Activated T-helper 17 cell treated with anti-CD3 and anti-CD28 coated beads, Interleukin-2, amount 50 U/mL, for 72 hours (primary cell): Measurements from ENCODE around the gene CLASP2. TPM values are rescaled to one million over a fixed set of nuclear protein-coding genes. Genes with fewer than 3 reads are reported as not detected.
"Not testable (repeated sequence)": the region's sequence is repeated elsewhere in the genome, so short reads cannot be mapped to it uniquely, and the experiment has no call there.

Source experiments
- ATAC-seq: fragments of 150-1000 bp; cut with Tn5 transposase; replicated peaks from 2 replicates; pipeline ENCODE4 v1.10.0; 2021; ENCODE audit warnings: mild to moderate bottlenecking, moderate library complexity
- H3K27ac Mint-ChIP-seq: one replicate; pipeline ENCODE4 v1.8.0; 2022; ENCODE audit warnings: mixed read lengths
- H3K27me3 Mint-ChIP-seq: one replicate; pipeline ENCODE4 v1.8.0; 2022; ENCODE audit warnings: mixed read lengths
- H3K36me3 Mint-ChIP-seq: one replicate; pipeline ENCODE4 v1.8.0; 2022; ENCODE audit warnings: low read depth, mild to moderate bottlenecking, mixed read lengths
- H3K4me1 Mint-ChIP-seq: one replicate; pipeline ENCODE4 v1.8.0; 2022; ENCODE audit warnings: mixed read lengths
- H3K4me3 Mint-ChIP-seq: one replicate; pipeline ENCODE4 v1.8.0; 2022; ENCODE audit warnings: mild to moderate bottlenecking, mixed read lengths
- H3K9me3 Mint-ChIP-seq: one replicate; pipeline ENCODE4 v1.8.0; 2022; ENCODE audit warnings: mixed read lengths
- total RNA-seq, 2 donors: library from RNA; stranded (reverse); gene quantifications; one replicate each; pipeline ENCODE4 v1.2.3, GENCODE V29; 2022

The CLASP2 gene
- total RNA-seq, result 10 to 100 TPM; 41.0 to 48.7 TPM

DNA sequence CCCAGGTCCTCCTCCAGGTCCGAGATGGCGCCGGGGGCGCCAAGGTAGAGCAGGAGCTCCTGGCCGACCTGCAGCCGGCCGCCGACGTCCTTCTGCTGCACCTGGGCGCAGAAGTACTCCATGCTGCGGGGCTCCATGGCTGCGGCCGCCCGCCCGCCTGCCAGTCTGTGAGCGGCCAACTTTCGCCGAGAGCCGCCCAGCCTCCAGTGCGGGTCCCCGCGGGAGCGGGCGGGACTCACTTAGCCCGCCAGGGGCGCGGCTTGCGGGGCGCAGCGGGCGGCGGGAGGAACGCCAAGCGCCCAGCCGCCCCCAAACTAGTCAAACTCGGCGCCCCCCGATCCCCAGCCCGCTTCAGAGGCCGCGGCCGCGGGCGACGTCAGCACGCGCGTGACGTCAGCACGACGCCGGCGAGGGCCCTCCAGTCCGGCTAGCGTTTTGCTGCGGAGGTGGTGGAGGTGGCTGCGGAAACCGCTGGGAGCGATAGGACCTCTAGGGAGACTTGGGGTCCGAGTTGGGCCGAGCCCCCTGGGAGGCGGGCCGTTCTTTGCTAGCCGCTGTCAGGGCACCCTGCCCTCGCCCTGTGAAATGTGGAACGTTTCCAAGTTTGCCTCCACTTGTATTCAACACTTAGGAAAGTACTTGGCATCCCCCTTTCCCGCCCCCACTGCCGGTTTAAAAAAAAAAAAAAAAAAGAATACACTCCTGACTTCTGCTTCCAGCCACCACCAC, at the start of gene CLASP2:
Gene CLASP2 (minus strand): TSS at position 389 of the 729 bp plus-strand sequence. CDS start 252 bp downstream, at position 137.
- Mint-ChIP-seq H3K27ac (peak within 1 kb of the TSS; percentile 94), H3K4me1 (peaks cover 7% of the 10 kb centered on the region), H3K4me3 (no peak within 1 kb of the TSS), H3K9me3 (no peaks in the 10 kb centered on the region), H3K36me3 (no peaks in the 10 kb centered on the region), H3K27me3 (no peaks in the 10 kb centered on the region)
- peak; percentile 95 for ATAC-seq

DNA sequence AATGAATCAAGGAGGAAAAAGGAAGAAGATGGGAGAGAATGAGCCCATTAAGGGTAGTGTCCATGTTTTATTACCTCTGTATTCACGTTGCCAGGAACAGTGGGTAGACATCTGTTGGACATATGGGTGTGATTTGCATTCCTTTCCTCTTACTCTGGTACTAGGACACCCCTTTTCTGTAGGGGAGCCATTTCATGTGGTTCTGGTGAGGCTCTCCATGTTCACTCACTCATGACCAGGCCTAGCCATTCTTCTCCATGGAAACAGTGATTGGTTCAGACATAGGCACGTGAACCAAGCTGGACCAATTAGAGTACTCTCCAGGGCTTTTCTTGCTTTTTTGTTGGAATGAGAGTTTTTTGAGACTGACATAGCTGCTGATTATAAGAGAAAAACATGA, 40.8 kb upstream of the CLASP2 start:
- ATAC-seq, result no peak

DNA sequence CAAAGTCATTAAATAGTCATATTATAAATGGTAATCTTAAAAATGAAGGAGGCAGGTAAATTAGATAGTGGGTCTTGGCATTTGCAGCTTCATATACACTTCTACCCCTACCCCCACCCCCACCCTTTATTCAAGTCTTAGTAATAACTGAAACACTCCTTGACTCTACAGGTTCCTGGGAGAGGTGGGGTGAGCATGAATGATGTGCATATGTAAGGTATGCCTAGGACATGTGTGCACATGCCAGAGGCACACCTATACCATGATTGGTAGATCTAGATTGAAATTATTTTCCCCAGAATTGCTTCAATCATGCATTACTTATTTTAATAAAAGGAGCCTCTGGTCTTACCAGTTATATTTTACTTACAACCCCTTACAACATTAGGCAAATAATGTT, 40.2 kb upstream of the CLASP2 start:
- peaks cover 11% of the 10 kb centered on the region for H3K27me3 Mint-ChIP-seq
- no peak for ATAC-seq
- no peaks in the 10 kb centered on the region for H3K36me3 Mint-ChIP-seq
- H3K9me3 Mint-ChIP-seq, result peaks cover 9% of the 10 kb centered on the region
- no peak overlapping the region for H3K27ac Mint-ChIP-seq
- H3K4me3 Mint-ChIP-seq, result no peak overlapping the region
- no peaks in the 10 kb centered on the region for H3K4me1 Mint-ChIP-seq

More for the DNA sequence above, 40.8 kb upstream of the CLASP2 start:
- H3K4me1 Mint-ChIP-seq, result no peaks in the 10 kb centered on the region
- H3K9me3 Mint-ChIP-seq, result peaks cover 9% of the 10 kb centered on the region
- peaks cover 16% of the 10 kb centered on the region for H3K27me3 Mint-ChIP-seq
- H3K4me3 Mint-ChIP-seq, result no peak overlapping the region
- H3K27ac Mint-ChIP-seq, result no peak overlapping the region
- H3K36me3 Mint-ChIP-seq, result no peaks in the 10 kb centered on the region

DNA sequence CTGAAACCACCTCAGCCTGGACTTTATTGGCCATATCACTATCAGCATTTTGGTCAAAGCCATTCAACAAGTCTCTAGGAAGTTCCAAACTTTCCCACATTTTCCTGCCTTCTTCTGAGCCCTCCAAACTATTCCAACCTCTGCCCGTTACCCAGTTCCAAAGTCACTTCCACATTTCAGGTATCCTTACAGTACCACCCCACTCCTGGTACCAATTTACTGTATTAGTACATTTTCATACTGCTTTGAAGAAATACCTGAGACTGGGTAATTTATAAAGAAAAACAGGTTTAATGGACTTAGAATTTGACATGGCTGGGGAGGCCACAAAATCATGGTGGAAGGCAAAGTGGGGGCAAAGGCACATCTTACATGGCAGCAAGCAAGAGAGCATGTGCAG, 36.3 kb upstream of the CLASP2 start:
- not testable (repeated sequence) for ATAC-seq, H3K27ac Mint-ChIP-seq, H3K36me3 Mint-ChIP-seq, H3K27me3 Mint-ChIP-seq, H3K4me1 Mint-ChIP-seq, H3K9me3 Mint-ChIP-seq, H3K4me3 Mint-ChIP-seq

DNA sequence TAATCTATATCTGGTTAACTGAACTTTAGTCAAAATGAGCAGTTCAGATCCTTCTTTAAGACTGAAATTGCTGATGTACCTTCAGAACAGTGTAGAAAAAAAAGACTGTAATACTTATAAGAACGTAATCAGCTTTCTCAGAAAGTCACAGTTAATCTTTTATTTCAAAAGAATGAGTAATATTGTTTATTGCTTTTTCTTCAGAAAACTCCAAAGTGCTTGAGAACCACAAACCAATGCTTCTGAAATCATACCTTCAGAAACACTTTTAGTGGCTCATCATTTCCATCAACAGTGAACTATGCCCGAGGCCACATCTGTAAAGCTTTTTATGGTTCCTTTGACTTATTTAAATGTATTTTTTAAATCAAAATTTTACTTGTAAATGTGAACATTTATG, 33.3 kb upstream of the CLASP2 start:
- H3K27me3 Mint-ChIP-seq, result peaks cover 9% of the 10 kb centered on the region
- H3K9me3 Mint-ChIP-seq, result peaks cover 9% of the 10 kb centered on the region
- peak; percentile 80 for ATAC-seq
- H3K4me3 Mint-ChIP-seq, result no peak overlapping the region
- H3K27ac Mint-ChIP-seq, result no peak overlapping the region
- no peaks in the 10 kb centered on the region for H3K36me3 Mint-ChIP-seq
- H3K4me1 Mint-ChIP-seq, result no peaks in the 10 kb centered on the region

DNA sequence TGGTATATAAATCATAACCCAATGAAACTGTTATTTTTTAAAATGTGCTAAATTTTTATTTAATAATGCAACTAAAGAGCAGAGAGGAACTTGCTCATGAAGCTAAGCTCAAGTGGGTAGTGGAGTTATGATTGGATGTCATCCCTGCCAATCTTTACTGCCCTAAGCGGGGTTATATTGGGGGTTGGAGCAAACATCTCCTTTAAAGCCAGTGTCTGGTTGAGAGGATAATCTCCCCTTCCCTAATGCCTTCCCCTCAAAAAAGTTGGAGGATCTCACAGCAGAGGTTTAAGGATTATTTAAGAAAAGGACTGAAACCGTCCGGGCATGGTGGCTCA, 32.1 kb upstream of the CLASP2 start:
- Mint-ChIP-seq H3K27me3 (peaks cover 9% of the 10 kb centered on the region), H3K9me3 (peaks cover 9% of the 10 kb centered on the region), H3K27ac (no peak overlapping the region), H3K36me3 (no peaks in the 10 kb centered on the region), H3K4me1 (no peaks in the 10 kb centered on the region), H3K4me3 (no peak overlapping the region)
- no peak for ATAC-seq

DNA sequence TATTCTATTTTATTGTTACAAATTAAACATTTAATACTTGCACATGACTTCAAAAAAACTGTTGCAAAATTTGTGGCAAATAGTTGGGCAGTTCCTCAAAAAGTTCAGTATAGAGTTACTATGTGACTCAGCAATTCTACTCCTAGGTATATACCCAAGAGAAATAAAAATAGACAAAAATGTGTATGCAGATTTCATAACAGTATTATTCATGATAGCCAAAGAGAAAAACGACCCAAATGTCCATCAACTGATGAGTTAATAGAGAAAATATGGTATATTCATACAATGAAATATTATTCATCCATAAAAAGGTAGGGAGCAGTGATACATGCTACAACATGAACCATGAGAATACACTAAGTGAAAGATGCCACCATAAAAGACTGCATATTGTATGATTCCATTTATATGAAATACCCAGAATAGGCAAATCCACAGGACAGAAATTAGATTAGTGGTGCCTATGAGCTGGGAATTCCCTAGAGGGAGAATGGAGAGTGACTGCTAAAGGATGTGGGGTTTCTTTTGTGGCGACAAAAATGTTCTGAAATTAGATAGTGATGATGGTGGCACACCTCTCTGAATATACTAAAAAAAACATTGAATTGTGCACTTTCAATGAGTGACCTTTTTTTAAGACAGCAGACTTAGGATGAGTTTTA, 31.6 kb upstream of the CLASP2 start:
- peaks cover 6% of the 10 kb centered on the region for H3K27me3 Mint-ChIP-seq
- H3K36me3 Mint-ChIP-seq, result no peaks in the 10 kb centered on the region
- H3K27ac Mint-ChIP-seq, result no peak overlapping the region
- ATAC-seq, result peak; percentile 58
- H3K9me3 Mint-ChIP-seq, result peaks cover 5% of the 10 kb centered on the region
- H3K4me3 Mint-ChIP-seq, result no peak overlapping the region
- no peaks in the 10 kb centered on the region for H3K4me1 Mint-ChIP-seq

DNA sequence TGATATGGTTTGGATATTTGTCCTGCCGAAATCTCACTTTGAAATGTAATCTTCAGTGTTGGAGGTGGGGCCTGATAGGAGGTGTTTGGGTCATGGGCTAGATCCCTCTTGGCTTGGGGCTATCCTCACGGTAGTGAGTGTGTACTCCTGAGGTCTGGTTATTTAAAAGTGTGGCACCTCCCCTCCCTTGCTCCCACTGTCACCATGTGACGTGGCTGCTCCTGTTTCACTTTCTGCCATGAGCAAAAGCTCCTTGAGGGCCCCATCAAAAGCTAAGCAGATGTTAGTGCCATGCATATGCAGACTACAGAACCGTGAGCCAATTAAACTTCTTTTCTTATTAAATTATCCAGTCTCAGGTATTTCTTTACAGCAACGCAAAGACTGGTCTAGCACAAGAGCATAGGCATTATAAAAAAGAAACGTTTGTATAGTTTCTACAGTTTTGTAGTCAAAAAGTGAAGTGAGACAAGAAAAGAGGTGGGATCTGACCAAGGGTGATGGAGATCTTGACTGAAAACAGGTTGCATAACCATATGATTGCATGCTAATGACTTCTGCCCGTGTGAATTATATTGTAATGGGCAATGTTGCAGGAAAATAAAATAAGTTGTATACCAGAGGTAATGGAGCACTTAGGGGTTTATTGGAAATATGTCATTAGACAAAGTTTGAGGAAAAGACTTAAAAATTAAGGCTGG, 28.5 kb upstream of the CLASP2 start:
- no peaks in the 10 kb centered on the region for H3K9me3 Mint-ChIP-seq
- no peak overlapping the region for H3K27ac Mint-ChIP-seq
- ATAC-seq, result no peak
- H3K36me3 Mint-ChIP-seq, result no peaks in the 10 kb centered on the region
- no peak overlapping the region for H3K4me3 Mint-ChIP-seq
- H3K27me3 Mint-ChIP-seq, result peaks cover 4% of the 10 kb centered on the region
- no peaks in the 10 kb centered on the region for H3K4me1 Mint-ChIP-seq

DNA sequence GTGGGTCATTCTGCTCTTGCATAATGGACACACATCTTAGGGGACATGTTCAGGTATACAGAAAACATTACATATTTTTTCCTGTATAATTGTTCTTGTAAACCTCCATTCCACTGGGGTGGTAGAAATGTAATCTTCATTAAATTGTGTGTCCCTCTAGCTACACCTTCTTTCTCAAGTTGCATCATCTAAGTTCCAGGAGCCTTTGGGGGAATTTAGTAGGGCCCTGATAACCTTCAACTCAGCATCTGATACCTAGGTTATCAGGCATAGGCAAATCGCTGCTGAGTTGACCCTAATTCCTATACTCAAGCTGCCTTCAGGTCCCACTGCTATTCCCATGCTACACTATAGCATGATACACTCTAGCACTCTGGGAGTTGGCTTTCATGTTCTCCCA, 19.1 kb upstream of the CLASP2 start:
- H3K27me3 Mint-ChIP-seq, result no peaks in the 10 kb centered on the region
- no peaks in the 10 kb centered on the region for H3K9me3 Mint-ChIP-seq
- no peaks in the 10 kb centered on the region for H3K4me1 Mint-ChIP-seq
- no peak overlapping the region for H3K4me3 Mint-ChIP-seq
- H3K27ac Mint-ChIP-seq, result no peak overlapping the region
- ATAC-seq, result no peak
- H3K36me3 Mint-ChIP-seq, result no peaks in the 10 kb centered on the region

DNA sequence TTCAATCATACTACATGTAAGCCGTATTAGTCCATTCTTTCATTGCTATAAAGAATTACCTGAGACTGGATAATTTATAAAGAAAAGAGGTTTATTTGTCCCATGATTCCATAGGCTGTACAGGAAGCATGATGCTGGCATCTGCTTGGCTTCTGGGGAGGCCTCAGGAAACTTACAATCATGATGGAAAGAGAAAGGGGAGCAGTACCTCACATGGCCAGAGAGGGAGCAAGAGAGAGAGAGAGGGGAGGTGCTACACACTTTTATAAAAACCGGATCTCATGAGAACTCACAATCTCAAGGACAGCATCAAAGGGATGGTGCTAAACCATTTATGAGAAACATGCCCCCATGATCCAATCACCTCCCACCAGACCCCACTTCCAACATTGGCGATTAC, 14.3 kb upstream of the CLASP2 start:
- H3K27me3 Mint-ChIP-seq, result no peaks in the 10 kb centered on the region
- H3K4me3 Mint-ChIP-seq, result no peak overlapping the region
- H3K4me1 Mint-ChIP-seq, result no peaks in the 10 kb centered on the region
- ATAC-seq, result no peak
- no peak overlapping the region for H3K27ac Mint-ChIP-seq
- H3K36me3 Mint-ChIP-seq, result no peaks in the 10 kb centered on the region
- H3K9me3 Mint-ChIP-seq, result no peaks in the 10 kb centered on the region

DNA sequence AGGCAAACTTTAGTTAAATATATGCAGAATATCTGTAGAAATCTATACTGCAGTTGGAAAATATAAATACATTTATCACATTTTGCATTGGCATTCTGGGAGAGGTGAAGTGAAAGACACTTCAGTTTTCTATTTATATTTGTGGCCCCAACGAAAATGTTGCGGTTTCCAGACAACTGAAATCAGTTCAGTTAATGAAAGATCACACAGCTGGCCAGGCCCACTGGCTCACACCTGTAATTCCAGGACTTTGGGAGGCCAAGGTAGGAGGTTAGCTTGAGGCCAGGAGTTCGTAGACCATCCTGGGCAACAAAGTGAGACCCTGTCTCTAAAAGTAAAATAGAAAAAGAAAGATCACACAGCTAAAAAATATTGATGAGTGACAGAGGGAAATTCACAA, 11.9 kb upstream of the CLASP2 start:
- Mint-ChIP-seq H3K9me3 (no peaks in the 10 kb centered on the region), H3K27me3 (peaks cover 8% of the 10 kb centered on the region), H3K4me1 (no peaks in the 10 kb centered on the region), H3K27ac (no peak overlapping the region), H3K4me3 (no peak overlapping the region), H3K36me3 (no peaks in the 10 kb centered on the region)
- no peak for ATAC-seq

DNA sequence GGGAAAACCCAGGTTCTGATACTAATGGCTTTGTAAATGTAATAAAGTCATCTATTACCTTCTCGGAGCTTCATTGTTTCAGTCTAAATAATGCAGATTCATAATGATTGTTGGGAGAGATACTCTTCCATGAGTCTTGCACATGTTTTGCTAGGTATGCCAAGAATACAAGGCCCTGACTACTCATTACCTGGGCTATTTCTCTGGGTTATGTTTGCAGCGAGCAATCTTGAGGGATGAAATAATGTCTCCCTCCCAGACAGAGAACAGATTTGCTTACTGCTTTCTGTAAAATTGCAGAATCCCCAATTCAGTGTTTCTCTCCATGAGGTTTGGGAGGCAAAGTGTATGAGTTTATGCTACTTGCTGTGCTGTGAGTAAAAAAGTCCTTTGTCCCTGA, 6.2 kb upstream of the CLASP2 start:
- H3K36me3 Mint-ChIP-seq, result no peaks in the 10 kb centered on the region
- H3K4me1 Mint-ChIP-seq, result no peaks in the 10 kb centered on the region
- H3K27ac Mint-ChIP-seq, result no peak overlapping the region
- H3K9me3 Mint-ChIP-seq, result no peaks in the 10 kb centered on the region
- H3K27me3 Mint-ChIP-seq, result peaks cover 8% of the 10 kb centered on the region
- no peak for ATAC-seq
- no peak overlapping the region for H3K4me3 Mint-ChIP-seq

DNA sequence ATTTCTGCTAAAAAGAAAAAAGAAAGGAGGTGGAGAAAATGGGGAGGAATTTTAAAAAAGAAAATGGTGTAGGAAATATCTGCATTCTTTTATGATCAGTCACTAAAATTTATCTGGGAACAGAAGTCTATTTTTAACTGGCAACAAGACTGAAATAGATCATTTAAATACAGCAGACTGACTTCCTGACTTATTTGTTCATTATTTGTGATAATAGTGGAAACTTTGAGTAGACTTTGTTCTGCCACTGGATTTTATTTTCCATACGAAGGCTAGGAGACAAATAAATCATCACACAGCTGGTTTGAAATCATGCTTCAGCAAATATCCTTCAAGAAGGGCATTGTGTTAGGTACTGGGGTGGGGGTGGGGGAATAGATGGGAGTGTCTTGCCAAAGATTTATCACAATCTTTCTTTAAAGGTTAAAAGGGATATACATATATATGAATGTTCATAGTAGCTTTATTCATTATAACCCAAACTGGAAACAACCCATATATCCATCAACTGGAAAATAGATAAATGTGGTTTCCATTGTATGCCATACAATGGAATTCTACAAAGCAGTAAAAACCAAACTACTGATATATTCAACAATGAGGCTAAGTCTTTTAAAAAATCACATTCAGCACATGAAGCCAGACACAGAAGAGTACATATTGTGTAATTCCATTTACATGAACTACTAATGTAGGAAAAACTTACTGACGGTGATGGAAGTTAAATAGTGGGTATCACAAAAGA, 4.7 kb upstream of the CLASP2 start:
- Mint-ChIP-seq H3K4me3 (no peak overlapping the region), H3K36me3 (no peaks in the 10 kb centered on the region), H3K9me3 (no peaks in the 10 kb centered on the region), H3K27ac (no peak overlapping the region), H3K4me1 (no peaks in the 10 kb centered on the region), H3K27me3 (peaks cover 8% of the 10 kb centered on the region)
- ATAC-seq, result no peak

DNA sequence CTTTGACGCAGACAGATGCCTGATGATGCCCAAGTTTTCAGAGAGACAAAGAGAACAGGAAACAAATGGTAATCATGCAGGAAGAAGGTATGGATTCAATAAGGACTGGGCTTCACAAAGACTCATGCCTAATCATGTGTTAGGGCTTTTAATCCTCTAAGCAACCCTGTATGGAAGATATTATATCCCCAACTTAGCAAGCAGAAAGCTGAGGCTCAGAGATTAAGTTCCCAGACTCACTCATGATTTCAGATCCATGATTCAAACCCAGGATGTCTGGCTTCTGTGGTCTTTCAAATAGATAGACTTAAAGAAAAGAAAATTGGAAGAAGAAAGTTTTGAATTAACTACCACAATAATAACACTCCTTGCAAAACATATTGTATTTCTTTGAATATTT, 4.1 kb upstream of the CLASP2 start:
- Mint-ChIP-seq H3K36me3 (no peaks in the 10 kb centered on the region), H3K4me3 (no peak overlapping the region), H3K27me3 (peaks cover 7% of the 10 kb centered on the region), H3K27ac (no peak overlapping the region), H3K4me1 (no peaks in the 10 kb centered on the region), H3K9me3 (no peaks in the 10 kb centered on the region)
- ATAC-seq, result no peak

DNA sequence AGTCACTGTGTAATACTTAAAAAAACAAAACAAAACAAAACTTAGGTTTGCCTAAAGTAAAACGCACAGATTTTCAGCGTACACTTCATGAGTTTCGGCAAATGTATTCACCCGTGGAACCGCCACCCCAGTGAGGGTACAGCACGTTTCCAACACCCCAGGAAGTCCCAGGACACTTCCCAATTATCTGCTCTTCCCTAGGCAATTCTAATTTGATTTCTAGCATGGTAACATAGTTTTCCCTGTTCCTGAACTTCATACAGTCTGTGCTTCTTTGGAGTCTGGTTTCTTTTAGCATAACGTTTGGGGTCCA, 497 bp upstream of the CLASP2 start:
- no peak for ATAC-seq
- peaks cover 7% of the 10 kb centered on the region for H3K4me1 Mint-ChIP-seq
- no peaks in the 10 kb centered on the region for H3K36me3 Mint-ChIP-seq
- H3K4me3 Mint-ChIP-seq, result no peak overlapping the region
- no peaks in the 10 kb centered on the region for H3K27me3 Mint-ChIP-seq
- no peaks in the 10 kb centered on the region for H3K9me3 Mint-ChIP-seq
- peak overlapping the region; percentile 94 for H3K27ac Mint-ChIP-seq
